ENCODE results near the gene TMTC1. TPM values are rescaled to one million over a fixed set of nuclear protein-coding genes. Genes with fewer than 3 reads are reported as not detected.

TMTC1 gene
- total RNA-seq, 1 experiment from 2014 or later, result not detected

DNA sequence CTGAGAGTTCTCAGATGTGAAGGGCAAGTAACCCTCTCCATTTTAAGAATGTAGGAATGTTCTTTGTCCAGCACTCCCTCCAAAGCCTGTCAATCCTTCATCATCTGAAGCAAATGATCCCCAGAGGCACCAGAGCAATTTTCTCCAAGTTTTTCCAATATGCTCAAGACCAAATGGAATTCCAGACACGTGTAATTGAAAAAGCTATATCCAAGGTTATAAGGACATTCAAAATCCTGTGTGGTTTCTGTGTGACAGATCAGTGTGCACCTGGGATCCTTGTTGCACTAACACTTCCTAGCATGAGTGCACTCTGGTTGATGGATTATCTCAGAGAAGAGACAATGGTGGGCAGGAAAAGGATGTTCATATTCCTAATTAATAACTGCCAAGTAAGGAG is 220.7 kb downstream of the TMTC1 start:
- Histone ChIP-seq H3K27me3 (replicated peaks; ENCODE audit: control insufficient read depth, insufficient read depth, low read length) (no peaks in the 10 kb centered on the region), H3K4me1 (no peaks in the 10 kb centered on the region), H3K36me3 (ENCODE audit: control insufficient read depth, insufficient read depth, low read length) (no peaks in the 10 kb centered on the region), H3K4me3 (ENCODE audit: low read depth, low read length) (no peak overlapping the region), H3K9me3 (no peaks in the 10 kb centered on the region)
- POLR2A ChIA-PET, result no interaction called here
- Mint-ChIP-seq H3K27me3 (ENCODE audit: insufficient read depth, unreplicated experiment) (peaks cover 16% of the 10 kb centered on the region), H3K4me1 (ENCODE audit: low read depth, unreplicated experiment) (no peaks in the 10 kb centered on the region), H3K27ac (ENCODE audit: unreplicated experiment) (no peak overlapping the region), H3K4me3 (ENCODE audit: unreplicated experiment) (no peak overlapping the region), H3K36me3 (ENCODE audit: insufficient read depth, unreplicated experiment) (no peaks in the 10 kb centered on the region), H3K9me3 (ENCODE audit: unreplicated experiment) (peaks cover 14% of the 10 kb centered on the region)
- BruUV-seq (replicated peaks), result no TSS peak
- DNase-seq, result no peak
- CTCF ChIA-PET, result no interaction called here
- TF ChIP-seq, protein P1, sequence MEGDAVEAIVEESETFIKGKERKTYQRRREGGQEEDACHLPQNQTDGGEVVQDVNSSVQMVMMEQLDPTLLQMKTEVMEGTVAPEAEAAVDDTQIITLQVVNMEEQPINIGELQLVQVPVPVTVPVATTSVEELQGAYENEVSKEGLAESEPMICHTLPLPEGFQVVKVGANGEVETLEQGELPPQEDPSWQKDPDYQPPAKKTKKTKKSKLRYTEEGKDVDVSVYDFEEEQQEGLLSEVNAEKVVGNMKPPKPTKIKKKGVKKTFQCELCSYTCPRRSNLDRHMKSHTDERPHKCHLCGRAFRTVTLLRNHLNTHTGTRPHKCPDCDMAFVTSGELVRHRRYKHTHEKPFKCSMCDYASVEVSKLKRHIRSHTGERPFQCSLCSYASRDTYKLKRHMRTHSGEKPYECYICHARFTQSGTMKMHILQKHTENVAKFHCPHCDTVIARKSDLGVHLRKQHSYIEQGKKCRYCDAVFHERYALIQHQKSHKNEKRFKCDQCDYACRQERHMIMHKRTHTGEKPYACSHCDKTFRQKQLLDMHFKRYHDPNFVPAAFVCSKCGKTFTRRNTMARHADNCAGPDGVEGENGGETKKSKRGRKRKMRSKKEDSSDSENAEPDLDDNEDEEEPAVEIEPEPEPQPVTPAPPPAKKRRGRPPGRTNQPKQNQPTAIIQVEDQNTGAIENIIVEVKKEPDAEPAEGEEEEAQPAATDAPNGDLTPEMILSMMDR (IDR thresholded peaks at IDR 0.05; ENCODE audit: insufficient read depth in 1 of 2, low read depth in 1 of 2, low read length in 1 of 2, severe bottlenecking in 1 of 2, unreplicated experiment in 1 of 2), result no peak
- intact Hi-C loops (cut with micrococcal nuclease; ENCODE audit: unreplicated experiment), result no loop called here

DNA sequence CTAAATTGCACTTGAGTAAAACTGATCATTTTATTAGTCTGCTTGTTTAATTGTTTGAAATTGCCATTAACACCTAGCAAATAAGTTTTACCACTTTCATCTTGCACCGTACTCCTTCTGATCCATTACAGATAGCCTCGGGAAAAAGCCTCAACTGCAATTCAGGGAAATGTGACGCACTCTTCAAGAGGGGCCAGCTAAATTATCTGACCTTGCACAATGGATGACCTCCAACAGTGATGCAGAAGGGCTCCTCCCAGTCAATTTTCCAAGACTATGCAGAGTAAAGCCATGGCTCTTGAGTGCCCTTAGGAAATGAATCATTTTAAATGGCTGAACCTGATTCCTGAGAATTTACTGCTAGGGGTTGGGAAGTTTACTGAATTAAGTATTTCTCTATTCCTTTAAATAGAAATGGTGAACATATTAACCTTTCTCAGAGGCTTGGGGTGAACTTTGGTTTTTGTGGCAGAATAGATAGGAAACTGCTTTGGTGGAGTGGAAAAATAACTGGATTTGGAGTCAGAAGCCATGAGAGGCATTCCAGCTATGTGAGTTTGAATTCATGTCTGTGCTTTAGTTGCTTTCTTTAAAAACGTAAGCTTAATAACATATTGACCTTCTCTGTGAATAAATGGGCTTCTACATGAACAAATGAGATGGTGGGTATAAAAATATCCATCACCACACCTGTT is 221.5 kb downstream of the TMTC1 start:
- H3K27me3 Mint-ChIP-seq (ENCODE audit: insufficient read depth, unreplicated experiment), result peaks cover 16% of the 10 kb centered on the region

DNA sequence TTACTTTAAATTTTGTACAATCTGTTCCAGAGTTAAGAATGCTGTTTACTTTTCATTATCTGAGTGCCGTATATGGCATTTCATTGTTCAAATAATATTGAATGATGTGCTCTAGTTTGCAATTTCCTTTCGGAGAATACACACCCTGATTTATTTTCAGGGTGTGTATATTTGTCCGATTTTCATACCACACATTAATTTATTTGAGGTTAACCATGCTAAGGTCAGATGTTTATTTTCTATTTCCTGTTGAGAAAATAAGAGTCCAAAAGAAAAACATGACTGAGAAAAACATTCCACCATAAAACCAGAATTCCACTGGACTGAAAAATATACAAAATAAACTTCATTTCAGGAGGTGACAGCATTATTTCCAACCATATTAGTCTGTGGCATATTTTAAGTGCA is 222.1 kb downstream of the TMTC1 start:
- POLR2A ChIA-PET, result no interaction called here
- CTCF ChIA-PET, result no interaction called here
- no TSS peak for BruUV-seq (replicated peaks)

More for the DNA sequence above, 221.5 kb downstream of the TMTC1 start:
- ChIA-PET POLR2A (no interaction called here), CTCF (no interaction called here)
- no peak overlapping the region for H3K4me3 ChIP-seq (ENCODE audit: low read depth, low read length)
- no peak overlapping the region for H3K27ac Mint-ChIP-seq (ENCODE audit: unreplicated experiment)
- H3K4me1 ChIP-seq, result no peaks in the 10 kb centered on the region
- no peaks in the 10 kb centered on the region for H3K9me3 ChIP-seq
- no peak for DNase-seq
- no peaks in the 10 kb centered on the region for H3K27me3 ChIP-seq (replicated peaks; ENCODE audit: control insufficient read depth, insufficient read depth, low read length)
- no peak overlapping the region for H3K4me3 Mint-ChIP-seq (ENCODE audit: unreplicated experiment)
- intact Hi-C loops (cut with micrococcal nuclease; ENCODE audit: unreplicated experiment), result no loop called here
- H3K4me1 Mint-ChIP-seq (ENCODE audit: low read depth, unreplicated experiment), result no peaks in the 10 kb centered on the region
- no peaks in the 10 kb centered on the region for H3K36me3 Mint-ChIP-seq (ENCODE audit: insufficient read depth, unreplicated experiment)
- no peaks in the 10 kb centered on the region for H3K36me3 ChIP-seq (ENCODE audit: control insufficient read depth, insufficient read depth, low read length)
- BruUV-seq (replicated peaks), result no TSS peak
- peaks cover 14% of the 10 kb centered on the region for H3K9me3 Mint-ChIP-seq (ENCODE audit: unreplicated experiment)
- TF ChIP-seq, protein P1 (IDR thresholded peaks at IDR 0.05; ENCODE audit: insufficient read depth in 1 of 2, low read depth in 1 of 2, low read length in 1 of 2, severe bottlenecking in 1 of 2, unreplicated experiment in 1 of 2), result no peak

More for the DNA sequence above, 222.1 kb downstream of the TMTC1 start:
- H3K27ac Mint-ChIP-seq (ENCODE audit: unreplicated experiment), result no peak overlapping the region
- peaks cover 16% of the 10 kb centered on the region for H3K27me3 Mint-ChIP-seq (ENCODE audit: insufficient read depth, unreplicated experiment)
- no peak for DNase-seq
- intact Hi-C loops (cut with micrococcal nuclease; ENCODE audit: unreplicated experiment), result no loop called here
- Histone ChIP-seq H3K9me3 (no peaks in the 10 kb centered on the region), H3K27me3 (replicated peaks; ENCODE audit: control insufficient read depth, insufficient read depth, low read length) (no peaks in the 10 kb centered on the region), H3K36me3 (ENCODE audit: control insufficient read depth, insufficient read depth, low read length) (no peaks in the 10 kb centered on the region), H3K4me3 (ENCODE audit: low read depth, low read length) (no peak overlapping the region), H3K4me1 (no peaks in the 10 kb centered on the region)
- H3K4me3 Mint-ChIP-seq (ENCODE audit: unreplicated experiment), result no peak overlapping the region
- peaks cover 14% of the 10 kb centered on the region for H3K9me3 Mint-ChIP-seq (ENCODE audit: unreplicated experiment)
- no peaks in the 10 kb centered on the region for H3K4me1 Mint-ChIP-seq (ENCODE audit: low read depth, unreplicated experiment)
- H3K36me3 Mint-ChIP-seq (ENCODE audit: insufficient read depth, unreplicated experiment), result no peaks in the 10 kb centered on the region
- TF ChIP-seq, protein P1 (IDR thresholded peaks at IDR 0.05; ENCODE audit: insufficient read depth in 1 of 2, low read depth in 1 of 2, low read length in 1 of 2, severe bottlenecking in 1 of 2, unreplicated experiment in 1 of 2), result no peak
